D721Med (cell line): ENCODE measurements around the gene UNC79.

Experiments
- DNase-seq: peaks from one replicate; pipeline ENCODE4 v3.0.0; 2011; ENCODE audit warnings: low spot score; ENCODE audit not compliant: insufficient read length
- FAIRE-seq: peaks from 2 replicates; lab custom pipeline; 2011; peaks lifted over from hg19 to GRCh38; lab: Jason Lieb, UNC
- TF ChIP-seq, protein P1 (sequence below): IDR thresholded peaks from 2 replicates; pipeline ENCODE4 v1.5.1; 2012; ENCODE audit warnings: mild to moderate bottlenecking, control low read depth; ENCODE audit not compliant: insufficient read depth; ENCODE audit errors: missing control alignments

The UNC79 gene

DNA sequence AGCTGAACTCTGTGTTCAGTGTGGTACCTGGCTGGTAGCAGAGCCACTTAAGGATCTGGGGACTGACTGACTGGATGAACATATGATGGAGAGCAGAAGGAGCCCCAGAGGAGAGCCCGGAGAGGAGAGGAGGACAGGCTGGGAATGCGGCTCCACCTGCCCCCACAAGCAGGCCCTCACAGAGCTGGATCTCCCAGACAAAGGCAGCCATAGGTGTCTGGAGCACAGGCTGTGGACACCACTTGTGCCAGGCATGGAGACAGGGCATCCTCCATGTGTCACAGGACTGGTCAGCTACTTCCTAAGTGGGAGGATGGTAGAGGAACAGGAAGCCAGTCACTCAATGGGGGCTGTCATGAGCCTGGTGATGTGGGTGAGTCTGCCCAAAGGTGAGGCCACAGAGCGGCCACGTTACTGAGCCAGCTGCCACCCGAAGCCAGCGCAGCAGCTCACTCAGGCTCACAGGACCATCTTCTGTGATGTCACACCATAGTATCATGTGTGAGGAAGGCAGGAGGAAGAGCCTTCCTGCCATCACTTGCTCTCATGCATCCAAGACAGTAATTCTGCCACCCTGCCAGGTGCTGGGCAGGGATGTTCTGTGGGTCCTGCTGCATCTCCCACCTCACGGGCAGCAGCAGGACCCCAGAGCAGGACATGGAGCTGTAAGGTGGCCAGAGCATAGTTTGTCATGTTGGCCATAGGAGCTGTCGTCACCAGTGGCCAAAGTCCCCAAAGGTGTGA, 285.4 kb downstream of the UNC79 start:
- FAIRE-seq: no peak

DNA sequence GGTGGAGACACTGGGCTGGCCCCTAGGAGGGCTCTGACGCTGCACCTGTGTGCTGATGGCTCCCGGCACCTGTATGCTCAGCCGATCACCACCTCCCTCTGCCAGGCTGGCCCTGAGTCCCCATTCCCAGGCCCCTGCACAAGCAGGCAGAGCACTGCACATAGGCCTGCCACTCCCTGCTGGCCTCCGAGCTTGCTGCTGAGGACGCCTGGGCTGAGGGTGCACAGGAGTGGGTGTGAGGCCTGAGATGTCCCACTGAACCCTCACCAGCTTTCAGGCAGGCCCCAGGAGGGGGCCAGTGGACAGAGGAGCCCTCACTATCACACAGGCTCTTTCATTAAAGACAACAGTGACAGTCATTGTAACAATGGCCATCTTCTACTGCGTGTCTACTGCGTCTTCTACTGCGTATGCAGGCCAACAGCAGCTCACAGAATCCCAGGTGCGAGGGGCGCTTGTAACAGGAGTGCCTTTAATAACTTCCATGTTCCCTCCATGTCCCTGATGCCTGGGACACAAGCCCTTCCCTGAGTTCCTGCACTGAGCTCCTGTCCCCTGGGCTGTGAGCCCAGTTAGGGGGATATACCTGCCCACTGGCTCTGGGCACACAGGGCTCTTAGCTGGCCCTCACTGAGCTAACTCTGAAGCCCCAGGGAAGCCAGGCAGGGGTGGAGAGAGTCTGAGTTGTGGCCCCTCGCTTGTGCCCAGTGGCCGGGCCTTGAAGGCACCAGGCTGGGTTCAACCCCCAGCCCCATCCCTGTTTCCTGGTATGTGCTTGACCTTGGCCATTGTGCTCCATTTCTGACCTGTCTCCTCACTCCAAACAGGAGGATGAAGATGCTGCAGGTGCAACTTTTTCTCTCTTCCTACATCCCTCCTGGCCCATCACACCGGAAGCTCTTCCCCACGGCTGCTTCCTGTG, 286.3 kb downstream of the UNC79 start:
- TF ChIP-seq, protein P1, sequence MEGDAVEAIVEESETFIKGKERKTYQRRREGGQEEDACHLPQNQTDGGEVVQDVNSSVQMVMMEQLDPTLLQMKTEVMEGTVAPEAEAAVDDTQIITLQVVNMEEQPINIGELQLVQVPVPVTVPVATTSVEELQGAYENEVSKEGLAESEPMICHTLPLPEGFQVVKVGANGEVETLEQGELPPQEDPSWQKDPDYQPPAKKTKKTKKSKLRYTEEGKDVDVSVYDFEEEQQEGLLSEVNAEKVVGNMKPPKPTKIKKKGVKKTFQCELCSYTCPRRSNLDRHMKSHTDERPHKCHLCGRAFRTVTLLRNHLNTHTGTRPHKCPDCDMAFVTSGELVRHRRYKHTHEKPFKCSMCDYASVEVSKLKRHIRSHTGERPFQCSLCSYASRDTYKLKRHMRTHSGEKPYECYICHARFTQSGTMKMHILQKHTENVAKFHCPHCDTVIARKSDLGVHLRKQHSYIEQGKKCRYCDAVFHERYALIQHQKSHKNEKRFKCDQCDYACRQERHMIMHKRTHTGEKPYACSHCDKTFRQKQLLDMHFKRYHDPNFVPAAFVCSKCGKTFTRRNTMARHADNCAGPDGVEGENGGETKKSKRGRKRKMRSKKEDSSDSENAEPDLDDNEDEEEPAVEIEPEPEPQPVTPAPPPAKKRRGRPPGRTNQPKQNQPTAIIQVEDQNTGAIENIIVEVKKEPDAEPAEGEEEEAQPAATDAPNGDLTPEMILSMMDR: no peak
- no peak for FAIRE-seq
- DNase-seq: no peak

More for the DNA sequence above, 285.4 kb downstream of the UNC79 start:
- no peak for DNase-seq
- TF ChIP-seq, protein P1: no peak

DNA sequence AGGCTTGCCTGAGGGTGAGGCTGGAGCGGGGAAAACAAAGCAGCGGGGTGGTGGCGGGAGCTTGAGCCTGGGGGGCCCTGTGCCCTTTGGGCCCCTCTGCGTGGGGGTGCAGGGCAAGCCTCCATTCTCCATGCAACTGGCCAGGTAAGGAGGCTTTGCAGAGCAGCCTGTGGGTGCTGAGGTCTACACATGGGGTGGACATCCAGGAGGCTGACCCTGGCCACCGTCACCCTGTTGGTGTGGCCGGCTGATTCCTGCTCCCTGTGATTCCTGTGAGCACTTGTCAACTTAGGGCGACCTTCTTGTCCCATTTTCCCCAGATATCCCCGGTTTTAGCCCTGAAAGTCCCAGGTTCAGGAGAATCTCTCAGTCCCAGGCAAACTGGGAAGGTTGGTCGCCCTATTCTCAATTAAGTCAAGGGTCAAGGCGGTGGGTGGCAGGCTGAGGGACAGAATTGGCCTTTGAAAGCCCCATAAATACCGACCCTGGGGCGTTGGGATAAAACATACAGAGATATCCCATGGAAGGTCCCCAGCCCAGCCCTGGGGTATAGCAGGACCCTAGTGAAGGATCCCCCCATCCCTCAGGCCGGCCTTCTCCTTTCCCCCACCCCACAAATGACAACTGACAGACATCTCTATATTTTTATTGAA, 287.1 kb downstream of the UNC79 start:
- no peak for FAIRE-seq
- DNase-seq: no peak
- TF ChIP-seq, protein P1: no peak

DNA sequence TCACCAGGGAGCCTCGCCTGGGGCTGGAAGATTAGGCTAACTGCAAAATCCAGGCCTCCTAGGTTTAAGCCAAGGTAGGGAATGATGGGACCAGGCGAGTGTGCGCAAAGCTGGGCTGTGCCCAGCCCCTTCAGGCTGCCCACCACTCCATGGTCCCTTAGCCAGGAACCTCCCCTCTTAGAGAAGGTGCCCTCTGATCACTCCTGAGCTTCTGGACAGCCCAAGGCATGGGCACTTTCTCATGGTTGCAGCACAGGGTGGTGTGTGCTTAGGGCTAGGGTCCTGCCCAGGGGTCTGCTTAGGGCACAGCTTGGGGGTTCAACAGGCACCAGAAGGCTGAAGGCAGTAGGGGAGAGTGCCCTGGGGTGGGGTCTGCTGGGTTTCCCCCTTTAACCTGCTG, 288.5 kb downstream of the UNC79 start:
- TF ChIP-seq, protein P1: no peak
- FAIRE-seq (no peak), DNase-seq (no peak)

DNA sequence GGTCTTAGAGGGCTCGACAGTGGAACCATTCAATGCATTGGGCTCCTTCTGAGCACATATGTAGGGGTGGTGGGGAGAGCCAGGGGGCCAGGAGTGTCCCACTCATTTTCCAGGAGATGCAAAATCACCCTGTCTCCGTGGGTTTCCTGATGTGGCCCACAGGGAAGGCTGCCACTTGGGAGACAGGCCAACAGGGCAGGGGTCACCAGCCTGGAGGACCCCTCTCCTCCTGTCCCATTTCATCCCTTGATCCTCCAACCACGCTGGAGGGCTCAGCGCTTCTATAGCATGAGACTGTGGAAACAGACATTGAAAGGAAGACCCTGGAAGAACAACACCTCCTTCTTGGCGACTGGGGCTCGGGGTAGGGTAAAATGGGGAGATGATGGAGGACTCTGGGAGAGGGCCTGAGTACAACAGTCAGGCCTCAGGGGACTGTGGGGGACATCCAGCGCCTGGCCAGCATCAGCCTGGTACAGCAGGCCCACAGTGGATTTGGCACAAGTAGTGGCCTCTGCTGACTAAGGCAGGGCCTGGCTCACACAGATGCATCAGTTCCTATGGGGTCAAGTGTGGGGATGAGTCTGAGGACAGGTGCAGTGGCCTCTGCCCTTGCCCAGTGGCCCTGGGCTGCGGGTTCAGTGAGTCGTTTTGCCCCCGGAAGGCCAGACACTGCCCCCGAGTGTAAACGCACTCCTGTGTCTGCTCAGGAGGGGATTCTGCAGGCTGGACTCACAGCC, 289.5 kb downstream of the UNC79 start:
- FAIRE-seq: no peak
- no peak for DNase-seq
- TF ChIP-seq, protein P1: no peak

DNA sequence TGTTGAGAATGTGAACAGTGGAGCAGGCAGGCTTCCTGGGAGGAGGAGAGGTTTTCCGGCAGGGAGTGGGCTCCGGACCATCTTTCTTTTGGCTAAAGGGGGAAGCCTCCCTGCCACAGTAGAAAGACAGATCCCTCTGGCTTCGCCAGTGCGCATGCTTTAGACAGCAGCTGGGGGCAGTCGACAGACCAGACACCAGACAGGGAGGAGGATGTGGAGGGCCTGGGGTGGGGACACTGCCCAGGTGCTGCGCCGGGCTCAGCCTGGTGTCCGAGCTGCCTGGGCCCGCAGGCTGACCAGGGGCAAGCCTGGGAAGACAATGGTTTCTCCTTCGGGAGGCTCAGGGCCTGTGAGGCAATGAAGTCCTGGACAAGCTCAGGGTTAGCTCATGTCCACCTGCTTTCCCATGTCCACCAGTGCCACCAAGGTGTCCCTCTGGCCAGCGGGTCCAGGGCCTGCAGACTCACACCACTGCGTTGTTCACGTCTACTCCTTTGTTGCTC, 290.3 kb downstream of the UNC79 start:
- FAIRE-seq (no peak), DNase-seq (no peak)
- TF ChIP-seq, protein P1: no peak
